Measurements from ENCODE around the gene PLXDC1.
"Not testable (repeated sequence)": the region's sequence is repeated elsewhere in the genome, so short reads cannot be mapped to it uniquely, and the experiment has no call there.

Gene PLXDC1

DNA sequence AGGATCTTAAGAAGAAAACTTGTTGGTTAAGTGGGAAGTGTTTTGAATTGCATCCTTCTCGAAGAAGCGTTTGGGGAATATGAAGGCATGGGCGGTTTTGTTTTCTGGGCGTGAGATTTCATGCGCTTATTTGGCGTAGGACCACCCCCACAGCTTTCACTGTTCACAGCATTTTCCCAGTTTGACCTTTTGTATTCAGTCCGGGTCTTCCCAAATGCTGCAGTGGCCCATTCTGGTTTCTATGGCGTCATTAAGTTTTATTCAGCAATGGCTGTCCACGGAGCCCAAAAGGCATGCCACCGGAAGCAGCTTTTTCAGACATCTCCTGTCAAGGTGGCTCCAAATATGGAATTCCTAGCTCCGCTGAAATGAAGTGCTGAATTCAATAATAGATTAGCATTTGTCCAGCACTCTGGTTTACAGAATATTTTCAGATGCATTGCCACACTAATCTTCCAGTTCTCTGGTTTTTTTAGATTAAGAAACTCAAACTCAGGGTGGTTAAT, 93.7 kb downstream of the PLXDC1 start:
- DNase-seq: no peak

DNA sequence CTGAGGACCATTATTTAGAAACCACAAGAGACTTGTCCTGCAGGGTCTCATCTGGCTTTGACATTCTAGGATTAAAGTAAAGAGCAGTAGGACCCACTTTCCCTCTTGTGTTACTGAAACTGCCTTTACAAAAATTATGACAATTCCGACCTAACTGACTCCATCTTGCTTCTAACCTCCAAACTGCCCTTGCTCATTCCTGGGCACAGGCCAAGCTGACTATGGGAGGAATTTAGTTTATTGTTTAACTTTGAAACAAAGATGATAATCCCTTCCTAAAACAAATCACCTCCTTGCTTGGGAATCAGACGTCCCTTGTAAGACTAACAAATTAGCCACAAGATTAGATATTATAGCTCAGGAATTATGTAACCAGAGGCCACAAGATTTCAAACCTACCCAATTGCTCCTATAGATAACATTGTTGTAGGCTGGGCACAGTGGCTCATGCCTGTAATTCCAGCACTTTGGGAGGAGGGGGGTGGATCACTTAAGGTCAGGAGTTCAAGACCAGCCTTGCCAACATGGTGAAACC, 97.3 kb downstream of the PLXDC1 start:
- no peak for DNase-seq

DNA sequence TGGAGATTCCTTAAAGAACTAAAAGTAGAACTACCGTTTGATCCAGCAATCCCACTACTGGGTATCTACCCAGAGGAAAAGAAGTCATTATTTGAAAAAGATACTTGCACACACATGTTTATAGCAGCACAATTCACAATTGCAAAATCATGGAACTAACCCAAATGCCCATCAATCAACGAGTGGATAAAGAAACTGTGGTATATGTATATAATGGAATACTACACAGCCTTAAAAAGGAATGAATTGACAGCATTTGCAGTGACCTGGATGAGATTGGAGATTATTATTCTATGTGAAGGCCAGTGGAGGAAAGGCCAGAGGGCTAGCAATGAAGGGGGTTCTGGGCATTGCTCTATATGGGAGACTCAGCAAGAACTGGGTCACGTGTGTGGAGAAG, 99.0 kb downstream of the PLXDC1 start:
- not testable (repeated sequence) for DNase-seq

DNA sequence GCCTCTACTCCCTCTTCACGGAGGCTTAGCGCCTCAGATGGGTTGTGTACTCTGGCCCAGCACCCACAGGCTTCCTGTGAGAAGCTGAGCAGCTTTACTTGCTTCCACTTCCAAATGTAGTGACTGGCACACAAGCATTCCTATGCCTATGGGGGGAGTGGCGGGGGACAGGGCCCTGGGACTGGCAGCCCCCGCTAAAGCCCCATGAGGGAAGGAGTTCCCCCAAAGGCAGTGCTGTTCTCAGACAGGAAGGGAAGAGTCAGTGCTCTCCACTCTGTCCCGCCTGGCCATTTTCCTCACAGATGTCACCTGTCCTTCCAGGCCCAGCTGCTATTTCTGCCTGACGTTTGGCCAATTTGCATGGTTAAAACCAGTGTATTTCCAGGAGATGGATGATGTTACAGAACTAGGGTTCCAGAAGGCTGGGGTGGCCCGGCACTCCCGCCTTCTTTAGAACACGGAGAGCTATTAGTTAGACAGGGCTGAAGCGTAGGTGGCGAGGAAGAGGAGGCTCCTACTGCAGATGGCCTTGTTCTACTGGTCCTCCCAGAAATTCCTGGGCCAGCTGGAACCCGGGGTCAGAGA, 100.3 kb downstream of the PLXDC1 start:
- no peak for DNase-seq

DNA sequence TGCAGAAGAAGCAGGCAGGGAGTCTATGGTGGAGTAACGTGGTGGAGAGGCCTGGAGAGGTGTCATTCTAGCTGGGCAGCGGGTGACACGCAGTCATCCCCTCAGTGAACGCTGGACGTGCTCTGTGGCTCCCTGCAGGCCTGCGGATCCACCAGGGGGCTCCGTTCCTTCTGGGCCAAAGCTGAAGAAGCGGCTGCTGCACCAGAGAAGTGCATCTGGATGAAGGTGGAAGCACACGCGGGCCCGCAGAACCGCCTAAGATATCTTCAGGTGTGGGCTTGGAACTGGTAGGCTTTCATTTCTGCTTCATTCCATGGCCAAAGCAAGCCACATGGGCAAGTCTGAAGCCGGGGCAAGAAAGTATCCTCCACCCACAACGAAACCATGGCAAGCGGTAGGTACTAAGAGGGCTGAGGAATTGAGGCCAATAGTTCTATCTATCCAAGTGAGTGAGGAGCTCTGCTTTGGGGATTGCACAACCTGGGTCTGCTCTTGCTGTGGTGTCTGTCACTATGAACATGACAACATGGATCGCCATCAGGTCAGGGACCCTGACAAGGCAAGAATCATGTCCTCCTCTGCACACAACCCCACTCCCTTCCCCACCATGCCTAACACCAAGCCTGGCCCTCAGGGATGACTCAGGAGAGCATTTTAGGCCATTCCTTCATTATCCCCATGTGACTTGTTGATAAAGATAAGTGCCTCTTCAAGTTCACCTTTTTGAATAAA, 105.3 kb downstream of the PLXDC1 start:
- DNase-seq: no peak

DNA sequence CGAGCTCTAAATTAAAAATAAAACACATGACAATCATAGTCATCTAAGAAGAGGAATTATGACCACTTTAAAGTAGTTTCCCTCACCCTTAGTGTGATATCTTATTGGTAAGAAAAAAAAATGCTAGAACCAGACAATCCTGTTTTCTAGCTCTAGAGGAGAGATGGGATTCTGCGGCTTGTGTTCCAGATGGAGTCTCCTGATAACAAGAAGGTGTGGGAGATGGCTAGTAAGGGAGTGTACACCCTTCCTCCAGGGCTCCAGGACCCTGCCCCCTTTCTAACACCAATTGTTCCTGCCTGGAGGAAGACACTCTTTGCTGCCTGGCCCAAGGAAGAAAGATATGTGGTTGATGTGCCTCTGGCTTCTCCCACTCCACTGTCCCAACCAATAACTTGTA, 115.4 kb downstream of the PLXDC1 start:
- no peak for DNase-seq

DNA sequence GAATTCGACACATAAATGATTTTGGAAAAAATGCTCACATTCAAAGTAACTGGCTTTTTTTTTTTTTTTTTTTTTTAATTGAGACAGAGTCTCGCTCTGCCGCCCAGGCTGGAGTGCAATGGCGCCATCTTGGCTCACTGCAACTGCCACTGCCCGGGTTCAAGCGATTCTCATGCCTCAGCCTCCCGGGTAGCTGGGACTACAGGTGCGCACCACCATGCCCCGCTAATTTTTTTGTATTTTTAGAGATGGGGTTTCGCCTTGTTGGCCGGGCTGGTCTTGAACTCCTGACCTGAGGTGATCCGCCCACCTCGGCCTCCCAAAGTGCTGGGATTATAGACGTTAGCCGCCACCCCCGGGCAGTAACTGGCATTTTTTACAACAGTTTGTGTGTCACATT, 115.9 kb downstream of the PLXDC1 start:
- not testable (repeated sequence) for DNase-seq

DNA sequence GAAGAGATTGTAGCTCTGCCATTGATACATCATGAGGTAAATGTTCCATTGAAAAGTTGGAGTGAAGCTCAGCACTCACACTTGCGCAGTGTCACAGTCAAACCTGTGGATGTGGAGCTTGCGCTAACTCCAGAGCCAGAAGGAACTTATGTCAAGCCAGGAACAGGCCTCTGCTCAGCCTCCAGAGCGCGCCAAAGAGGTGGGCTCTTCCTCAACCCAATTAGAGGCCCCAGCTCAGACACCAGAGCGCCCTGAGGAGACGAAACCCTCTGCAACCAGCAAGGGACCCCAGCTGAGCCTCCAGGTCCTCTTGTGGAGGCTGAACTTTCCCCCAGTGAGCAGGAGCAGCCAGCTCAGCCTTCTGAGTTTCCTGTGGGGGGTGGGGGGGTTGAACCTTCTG, 122.7 kb downstream of the PLXDC1 start:
- DNase-seq: no peak

DNA sequence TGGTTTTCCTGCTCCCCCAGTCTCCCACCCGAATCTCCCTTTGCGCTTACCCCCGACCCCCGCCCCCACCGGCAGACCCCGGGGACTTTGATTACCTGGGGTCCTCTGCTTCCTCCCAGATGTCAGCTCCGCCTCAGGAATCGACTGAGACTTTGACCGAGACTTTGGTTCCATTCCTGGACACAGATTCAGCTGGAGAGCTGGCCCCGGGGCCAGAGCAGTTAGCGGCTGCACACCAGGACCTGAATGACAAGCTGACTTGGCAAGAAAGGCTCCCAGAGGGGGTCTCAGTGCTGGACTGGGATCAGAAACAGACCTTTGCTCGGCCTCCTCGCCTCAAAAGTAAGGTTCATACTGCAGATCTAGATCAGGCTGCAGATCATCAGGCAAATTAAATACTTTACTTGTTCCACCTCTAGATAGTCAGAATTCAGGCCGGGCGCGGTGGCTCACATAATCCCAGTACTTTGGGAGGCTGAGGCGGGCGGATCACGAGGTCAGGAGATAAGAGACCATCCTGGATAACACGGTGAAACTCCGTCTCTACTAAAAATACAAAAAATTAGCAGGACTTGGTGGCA, 123.9 kb downstream of the PLXDC1 start:
- DNase-seq: no peak

DNA sequence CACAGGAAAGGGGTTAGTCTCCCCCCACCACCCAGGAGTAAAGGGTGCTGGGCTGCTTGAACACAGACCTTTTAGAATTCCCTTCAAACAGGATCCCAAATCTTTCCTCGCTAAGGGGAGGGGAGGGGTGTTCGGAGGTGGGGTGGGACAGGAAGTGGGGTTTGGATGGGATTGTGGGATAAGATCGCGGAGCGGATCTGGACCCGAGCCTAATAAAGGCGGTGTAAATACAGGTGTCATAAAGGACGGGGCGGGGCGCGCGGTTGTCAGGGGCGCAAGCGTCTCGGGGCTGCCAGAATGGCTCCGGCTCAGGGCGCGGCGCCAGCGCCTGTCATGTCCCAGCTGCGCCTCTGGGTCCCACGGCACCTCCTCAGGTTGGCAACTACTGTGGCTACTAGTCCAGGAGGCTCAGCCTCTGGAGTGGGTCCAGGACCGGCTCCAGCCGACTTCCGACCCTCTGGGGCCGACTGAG, 124.4 kb downstream of the PLXDC1 start:
- peak; percentile 4 for DNase-seq

DNA sequence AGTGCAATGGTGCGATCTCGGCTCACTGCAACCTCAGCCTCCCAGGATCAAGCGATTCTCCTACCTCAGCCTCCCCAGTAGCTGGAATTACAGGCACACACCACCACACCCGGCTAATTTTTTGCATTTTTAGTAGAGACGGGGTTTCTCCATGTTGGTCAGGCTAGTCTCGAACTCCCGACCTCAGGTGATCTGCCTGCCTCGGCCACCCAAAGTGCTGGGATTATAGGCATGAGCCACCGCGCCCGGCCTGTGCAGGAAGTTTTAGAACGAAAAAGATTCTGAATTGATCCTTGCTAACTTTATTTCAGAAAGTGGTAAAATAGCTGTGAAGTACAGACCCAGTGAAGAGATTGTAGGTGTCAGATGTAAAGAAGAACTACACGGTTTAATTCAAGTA, 125.1 kb downstream of the PLXDC1 start:
- DNase-seq: not testable (repeated sequence)

DNA sequence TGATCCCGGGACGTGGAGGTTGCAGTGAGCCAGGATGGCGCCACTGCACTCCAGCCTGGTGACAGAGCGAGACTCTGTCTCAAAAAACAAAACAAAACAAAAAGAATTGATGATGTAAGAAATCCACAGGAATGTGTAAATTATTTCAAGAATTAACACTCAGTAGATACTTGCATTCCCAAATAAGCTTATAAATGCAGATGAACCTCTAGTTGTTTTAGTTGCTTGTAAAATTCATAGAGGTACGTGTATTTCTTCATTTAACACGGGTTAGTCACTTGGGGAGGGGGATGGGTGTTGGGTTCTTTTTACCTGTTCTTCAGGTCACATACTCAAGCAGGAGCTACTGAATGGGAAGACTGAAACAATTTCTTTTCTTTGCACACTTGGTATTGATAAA, 128.5 kb downstream of the PLXDC1 start:
- DNase-seq: no peak

DNA sequence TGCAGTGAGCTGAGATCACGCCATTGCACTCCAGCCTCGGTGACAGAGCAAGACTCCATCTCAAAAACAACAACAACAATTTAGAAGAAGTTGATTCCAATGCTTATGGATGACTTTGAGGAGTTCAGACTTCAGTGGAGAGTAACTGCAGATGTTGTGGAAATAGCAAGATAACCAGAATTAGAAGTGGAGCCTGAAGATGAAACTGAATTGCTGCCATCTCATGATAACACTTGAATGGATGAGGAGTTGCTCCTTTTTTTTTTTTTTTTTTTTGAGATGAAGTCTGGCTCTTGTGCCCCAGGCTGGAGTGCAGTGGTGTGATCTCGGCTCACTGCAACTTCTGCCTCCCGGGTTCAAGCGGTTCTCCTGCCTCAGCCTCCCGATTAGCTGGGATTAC, 131.4 kb downstream of the PLXDC1 start:
- not testable (repeated sequence) for DNase-seq

DNA sequence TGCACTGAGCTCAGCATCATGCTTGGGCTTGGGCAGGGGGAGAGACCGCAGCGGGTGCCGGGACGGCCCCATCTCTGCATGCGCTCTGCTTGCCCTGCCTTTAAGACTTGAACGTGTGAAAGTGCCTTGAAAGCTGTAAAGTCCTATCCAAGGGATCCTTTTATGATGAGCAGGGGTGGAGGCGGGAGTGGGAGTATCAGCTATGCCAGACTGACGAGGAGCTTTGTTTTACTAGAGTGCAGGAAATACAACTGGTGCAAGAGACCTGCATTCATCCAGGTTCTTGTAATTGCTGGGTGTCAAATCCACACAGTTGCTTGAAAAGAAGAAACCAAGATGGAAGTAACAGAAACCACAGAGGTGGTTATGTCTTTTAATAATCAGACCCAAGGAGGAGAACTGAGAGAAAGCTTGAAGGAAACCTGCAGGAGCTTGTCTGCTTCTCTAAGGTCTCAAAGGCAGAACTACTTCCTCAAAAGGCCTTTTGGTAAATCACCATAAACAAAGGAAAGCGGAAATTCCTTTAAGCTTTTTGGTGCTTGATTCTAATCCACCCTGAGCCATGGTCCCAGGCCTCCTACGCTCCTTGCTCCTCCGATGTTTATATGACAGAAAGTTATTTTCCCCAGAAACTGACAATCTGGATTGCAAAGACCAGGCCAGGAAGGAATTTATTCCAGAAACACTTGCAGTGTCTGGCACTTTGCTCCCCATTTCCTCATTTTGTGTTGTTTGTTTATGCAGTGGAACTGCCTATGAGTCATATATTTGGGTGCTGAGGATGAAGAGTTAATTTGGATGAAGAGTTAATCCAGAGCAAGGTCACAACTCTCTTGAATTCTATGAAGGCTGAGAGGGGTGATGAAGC, 132.9 kb downstream of the PLXDC1 start:
- peak; percentile 8 for DNase-seq

DNA sequence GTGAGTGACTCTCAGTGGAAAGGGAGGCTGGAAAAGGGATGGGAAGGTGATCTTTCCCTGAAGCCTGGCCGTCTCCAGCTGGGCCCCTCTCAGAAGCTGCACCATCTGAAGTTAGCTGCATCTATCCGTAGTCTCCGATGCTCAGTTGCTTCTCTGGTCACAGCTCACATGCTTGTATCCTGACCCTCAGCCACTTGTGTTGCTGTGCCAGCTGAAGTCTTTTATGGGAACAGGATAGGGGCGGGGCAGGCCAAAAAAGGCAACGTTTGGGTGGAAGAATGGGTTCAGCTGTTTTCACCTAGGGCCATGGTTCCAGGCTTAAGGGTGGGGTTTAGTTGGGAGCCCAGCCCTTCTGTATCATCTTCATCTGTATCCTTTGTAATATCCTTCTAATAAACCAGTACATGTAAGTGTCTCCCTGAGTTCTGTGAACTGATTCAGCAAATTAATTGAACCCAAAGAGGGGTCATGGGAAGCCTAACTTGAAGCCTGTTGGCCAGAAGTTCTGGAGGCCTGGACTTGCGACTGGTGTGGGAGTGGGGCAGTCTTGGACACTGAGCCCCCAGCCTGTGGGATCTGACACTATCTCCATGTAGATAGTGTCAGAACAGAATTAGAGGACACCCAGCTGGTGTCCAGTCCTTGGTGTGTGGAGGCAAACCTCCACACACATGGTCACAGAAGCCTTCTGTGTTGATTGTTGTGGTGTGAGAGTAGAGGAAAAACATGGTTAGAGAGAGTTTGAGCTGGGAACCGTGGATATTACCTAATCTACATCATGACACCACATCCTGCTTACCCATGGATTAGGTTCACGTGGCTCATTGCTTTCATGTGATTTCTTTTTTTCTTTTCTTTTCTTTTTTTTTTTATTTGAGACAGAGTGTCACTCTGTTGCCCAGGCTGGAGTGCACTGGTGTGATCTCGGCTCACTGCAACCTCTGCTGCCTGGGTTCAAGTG, 135.0 kb downstream of the PLXDC1 start:
- DNase-seq: no peak

DNA sequence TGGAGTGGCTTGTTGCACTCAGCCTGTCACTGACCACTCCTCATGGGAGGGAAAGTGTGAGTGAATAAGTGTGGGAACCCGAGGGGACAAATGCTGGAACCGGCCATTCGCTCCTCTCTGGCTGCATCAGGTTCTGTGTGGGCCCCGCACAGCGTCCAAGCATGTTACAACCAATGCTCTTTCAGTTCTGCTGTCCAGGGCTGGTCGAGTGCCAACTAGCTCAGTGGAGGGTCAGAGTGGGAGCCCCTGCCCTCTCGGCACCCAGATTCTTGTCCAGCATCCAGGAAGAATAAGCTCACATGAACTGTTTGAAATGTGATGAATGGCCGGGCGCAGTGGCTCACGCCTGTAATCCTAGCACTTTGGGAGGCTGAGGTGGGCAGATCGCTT, 135.9 kb downstream of the PLXDC1 start:
- no peak for DNase-seq

DNA sequence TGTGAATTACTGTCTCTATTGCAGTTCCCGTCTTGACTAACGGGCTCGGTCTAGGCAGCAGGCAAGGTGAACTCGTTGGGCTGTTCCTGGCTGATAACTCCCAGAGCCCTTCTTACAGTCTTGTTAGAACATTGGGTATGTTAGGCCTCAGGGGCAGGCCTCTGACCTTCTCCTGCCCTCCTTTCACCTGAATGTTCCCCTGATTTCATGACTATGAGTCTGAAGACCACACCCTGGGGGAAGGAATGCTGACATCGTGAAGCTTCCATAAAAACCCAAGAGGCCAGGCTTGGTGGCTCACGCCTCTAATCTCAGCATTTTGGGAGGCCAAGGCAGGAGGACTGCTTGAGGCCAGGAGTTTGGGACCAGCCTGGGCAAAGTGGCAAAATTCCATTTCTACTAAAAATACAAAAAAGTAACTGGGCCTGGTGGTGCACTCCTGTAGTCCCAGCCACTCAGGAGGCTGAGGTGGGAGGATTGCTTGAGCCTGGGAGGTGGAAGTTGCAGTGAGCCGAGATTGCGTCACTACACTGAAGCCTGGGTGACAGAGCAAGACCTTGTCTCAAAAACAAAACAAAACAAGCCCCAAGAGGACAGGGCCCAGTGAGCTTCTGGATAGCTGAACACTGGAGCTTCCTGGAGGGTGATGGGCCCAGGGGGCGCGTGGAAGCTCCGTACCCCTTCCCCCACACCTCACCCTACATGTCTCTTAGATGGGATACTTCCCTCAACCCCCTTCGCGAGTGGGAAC, 136.5 kb downstream of the PLXDC1 start:
- DNase-seq: no peak

DNA sequence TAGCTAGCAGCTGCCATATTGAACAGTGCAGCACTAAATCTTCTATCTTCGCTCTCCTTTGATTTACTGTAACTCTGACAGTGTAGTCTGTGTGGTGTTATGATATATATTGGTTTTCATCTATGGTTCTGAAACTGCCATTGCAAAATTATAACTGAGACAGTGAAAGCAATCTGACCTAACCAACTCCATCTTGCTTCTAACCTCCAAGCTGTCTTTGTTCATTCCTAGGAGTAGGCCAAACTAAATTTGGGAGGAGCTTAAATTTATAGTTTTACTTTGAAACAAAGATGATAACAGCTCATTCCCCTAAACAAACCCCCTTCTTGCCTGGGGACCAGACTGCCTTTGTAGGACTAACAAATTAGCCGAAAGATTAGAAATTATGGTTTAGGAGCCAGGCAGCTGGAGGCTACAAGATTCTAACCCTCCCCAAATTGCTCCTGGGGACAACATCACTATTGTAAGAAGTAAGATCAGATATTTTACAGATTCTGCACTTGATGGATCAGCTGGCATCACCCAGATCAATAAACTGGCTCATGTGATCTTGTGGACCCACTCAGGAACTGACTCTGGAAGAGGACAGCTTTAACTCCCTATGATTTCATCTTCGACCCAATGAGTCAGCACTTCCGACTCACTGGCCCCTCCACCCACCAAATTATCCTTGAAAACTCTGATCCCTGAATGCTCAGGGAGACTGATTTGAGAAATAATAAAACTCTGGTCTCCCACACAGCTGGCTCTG, 137.2 kb downstream of the PLXDC1 start:
- DNase-seq: no peak
